GM13976 (cell line): ENCODE data around the gene IFT27.

Experiments used
- DNase-seq: peaks from one replicate; pipeline ENCODE4 v3.0.0; 2012; ENCODE audit warnings: low spot score
- in situ Hi-C: fragments of 300-500 bp; cut with MboI; formaldehyde crosslinking; loops from one replicate; pipeline ENCODE4 v1.12.0; 2022; ENCODE audit warnings: low sequenced_read_pairs, mixed read lengths, inconsistent platforms; ENCODE audit not compliant: unreplicated experiment
- TF ChIP-seq, protein P1 (sequence below): IDR thresholded peaks from 2 replicates; pipeline ENCODE4 v1.5.1; 2012; ENCODE audit warnings: borderline replicate concordance, mild to moderate bottlenecking; ENCODE audit not compliant: insufficient read depth; ENCODE audit errors: extremely low read depth, missing control alignments, control extremely low read depth

Gene IFT27

DNA sequence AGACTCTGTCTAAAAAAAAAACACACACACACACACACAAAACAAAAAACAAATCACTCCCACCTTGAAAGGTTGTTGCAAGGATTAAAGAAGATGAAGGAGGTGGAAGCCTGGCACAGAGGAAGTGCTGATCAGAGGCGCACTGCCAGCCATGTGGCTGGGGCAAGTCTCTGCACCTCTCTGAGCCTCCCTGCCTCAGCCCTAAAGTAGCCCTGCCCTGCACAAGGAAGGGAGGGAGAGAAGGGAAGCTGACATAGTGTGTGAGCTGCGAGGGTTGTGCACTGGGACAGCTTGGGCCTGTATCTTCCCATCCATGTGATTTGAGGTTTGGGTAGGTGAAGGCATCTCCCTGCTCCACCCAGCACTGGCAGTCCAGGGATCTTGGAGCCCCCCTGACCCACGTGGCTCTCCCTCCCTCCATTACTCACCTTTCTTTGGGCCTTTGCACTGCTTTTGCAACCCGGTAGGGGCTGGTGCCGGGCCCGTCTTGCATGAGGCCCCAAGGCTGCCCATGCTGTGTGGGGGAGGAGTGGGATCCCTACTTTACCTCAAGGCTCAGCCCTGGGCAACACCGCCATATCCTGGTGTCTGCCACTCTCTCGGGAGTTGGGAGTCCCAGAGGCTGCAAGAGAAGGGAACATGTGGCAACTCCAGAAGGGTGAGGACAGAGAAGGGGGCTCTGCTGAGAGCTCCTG is 30.5 kb downstream of the IFT27 start:
- in situ Hi-C loops: no loop called here
- TF ChIP-seq, protein P1, sequence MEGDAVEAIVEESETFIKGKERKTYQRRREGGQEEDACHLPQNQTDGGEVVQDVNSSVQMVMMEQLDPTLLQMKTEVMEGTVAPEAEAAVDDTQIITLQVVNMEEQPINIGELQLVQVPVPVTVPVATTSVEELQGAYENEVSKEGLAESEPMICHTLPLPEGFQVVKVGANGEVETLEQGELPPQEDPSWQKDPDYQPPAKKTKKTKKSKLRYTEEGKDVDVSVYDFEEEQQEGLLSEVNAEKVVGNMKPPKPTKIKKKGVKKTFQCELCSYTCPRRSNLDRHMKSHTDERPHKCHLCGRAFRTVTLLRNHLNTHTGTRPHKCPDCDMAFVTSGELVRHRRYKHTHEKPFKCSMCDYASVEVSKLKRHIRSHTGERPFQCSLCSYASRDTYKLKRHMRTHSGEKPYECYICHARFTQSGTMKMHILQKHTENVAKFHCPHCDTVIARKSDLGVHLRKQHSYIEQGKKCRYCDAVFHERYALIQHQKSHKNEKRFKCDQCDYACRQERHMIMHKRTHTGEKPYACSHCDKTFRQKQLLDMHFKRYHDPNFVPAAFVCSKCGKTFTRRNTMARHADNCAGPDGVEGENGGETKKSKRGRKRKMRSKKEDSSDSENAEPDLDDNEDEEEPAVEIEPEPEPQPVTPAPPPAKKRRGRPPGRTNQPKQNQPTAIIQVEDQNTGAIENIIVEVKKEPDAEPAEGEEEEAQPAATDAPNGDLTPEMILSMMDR: no peak
- no peak for DNase-seq

DNA sequence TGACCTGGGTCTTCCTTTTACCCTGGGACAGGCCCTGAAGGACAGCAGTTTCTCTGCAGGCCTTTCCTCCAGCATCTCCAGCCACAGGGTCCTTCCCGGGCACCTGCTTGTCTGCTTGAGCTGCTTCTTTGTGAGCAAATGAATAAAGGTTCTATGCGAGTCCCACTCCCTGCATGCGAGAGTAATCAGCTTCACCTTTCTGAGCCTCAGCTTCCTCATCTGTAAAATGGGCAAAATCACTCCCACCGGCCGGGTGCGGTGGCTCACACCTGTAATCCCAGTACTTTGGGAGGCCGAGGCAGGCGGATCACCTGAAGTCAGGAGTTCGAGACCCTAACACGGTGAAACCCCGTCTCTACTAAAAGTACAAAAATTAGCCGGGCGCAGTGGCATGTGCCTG is 31.1 kb downstream of the IFT27 start:
- TF ChIP-seq, protein P1: no peak
- no peak for DNase-seq
- in situ Hi-C loops: no loop called here

DNA sequence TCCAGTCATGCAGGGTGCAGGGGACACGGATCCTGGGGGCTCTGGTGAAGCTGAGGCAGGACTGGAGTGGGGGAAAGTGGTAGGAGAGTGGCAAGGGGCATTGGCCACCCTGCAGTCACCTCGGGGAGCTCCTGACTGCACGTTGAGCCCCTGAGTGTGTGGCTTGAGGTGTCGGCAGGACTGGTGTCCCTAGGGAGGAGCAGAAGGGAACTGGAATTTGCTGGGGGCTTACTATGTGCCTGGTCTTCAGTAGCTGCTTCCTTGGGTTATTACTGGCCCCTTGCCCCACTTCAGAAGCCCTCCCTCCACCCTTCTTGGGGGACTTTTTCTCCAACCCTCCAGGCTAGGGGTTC is 31.5 kb downstream of the IFT27 start:
- in situ Hi-C loops: no loop called here
- TF ChIP-seq, protein P1: no peak
- DNase-seq: no peak

- DNase-seq: no peak
- in situ Hi-C loops: no loop called here
- TF ChIP-seq, protein P1: no peak
Observed at GRCh38 chr22:36743591-36744412, 32.1 kb downstream of the IFT27 start.

- no peak for DNase-seq
- in situ Hi-C loops: no loop called here
- TF ChIP-seq, protein P1: no peak
Observed at GRCh38 chr22:36743011-36743410, 32.9 kb downstream of the IFT27 start.

DNA sequence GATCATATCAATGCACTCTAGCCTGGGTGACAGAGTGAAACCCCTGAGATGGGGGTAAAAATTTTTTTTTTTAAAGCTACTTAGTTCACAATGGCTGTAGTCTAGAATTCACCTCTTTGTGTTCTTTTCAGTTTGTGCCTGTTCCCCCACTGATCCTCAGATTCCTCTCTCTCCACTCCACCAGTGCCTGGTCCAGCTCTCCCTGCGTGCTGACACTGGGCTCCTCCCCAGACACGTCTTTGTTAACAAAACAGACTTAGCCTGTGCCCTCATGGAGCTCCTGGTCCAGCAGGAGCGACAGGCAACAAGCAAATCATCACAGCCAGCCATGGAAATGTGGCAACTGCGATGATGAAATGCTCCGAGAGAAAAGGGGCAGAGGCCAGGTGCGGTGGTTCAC is 34.0 kb downstream of the IFT27 start:
- TF ChIP-seq, protein P1: no peak
- in situ Hi-C loops: no loop called here
- DNase-seq: no peak
